DMS53 treated with DMSO at 0.1 percent for 48 hours (cell line): ENCODE results near the gene NOM1.
"Not testable (repeated sequence)": the region's sequence is repeated elsewhere in the genome, so short reads cannot be mapped to it uniquely, and the experiment has no call there.

ENCODE experiments used
- DNase-seq: peaks from one replicate; lab custom pipeline; 2025; ENCODE audit not compliant: unreplicated experiment; lab: John Stamatoyannopoulos, UW

The NOM1 gene

GRCh38 chr7:156949541-156950380 lies at the start of gene NOM1:
Gene NOM1, plus strand, starts transcription at chr7:156949712. Its CDS starts 26 bp downstream, at chr7:156949738.
- peak; percentile 79 for DNase-seq

GRCh38 chr7:156900093-156900492 lies 49.4 kb upstream of the NOM1 start:
- DNase-seq: not testable (repeated sequence)

- peak; percentile 23 for DNase-seq
Measured at GRCh38 chr7:156903232-156903909, 46.1 kb upstream of the NOM1 start.

GRCh38 chr7:156906200-156906649 lies 43.3 kb upstream of the NOM1 start:
- DNase-seq: no peak

GRCh38 chr7:156907656-156908055 lies 41.9 kb upstream of the NOM1 start:
- DNase-seq: no peak

GRCh38 chr7:156909574-156910252 lies 39.8 kb upstream of the NOM1 start:
- not testable (repeated sequence) for DNase-seq

GRCh38 chr7:156918635-156919034 lies 30.9 kb upstream of the NOM1 start:
- no peak for DNase-seq

- DNase-seq: no peak
Measured at GRCh38 chr7:156919132-156919713, 30.3 kb upstream of the NOM1 start.

- no peak for DNase-seq
Measured at GRCh38 chr7:156920076-156920475, 29.4 kb upstream of the NOM1 start.

GRCh38 chr7:156920487-156921373 lies 28.8 kb upstream of the NOM1 start:
- DNase-seq: not testable (repeated sequence)

- DNase-seq: not testable (repeated sequence)
Measured at GRCh38 chr7:156922304-156922703, 27.2 kb upstream of the NOM1 start.

- DNase-seq: not testable (repeated sequence)
Measured at GRCh38 chr7:156925821-156926220, 23.7 kb upstream of the NOM1 start.

- no peak for DNase-seq
Measured at GRCh38 chr7:156927571-156928405, 21.7 kb upstream of the NOM1 start.

- DNase-seq: no peak
Measured at GRCh38 chr7:156928406-156928747, 21.1 kb upstream of the NOM1 start.

GRCh38 chr7:156929789-156930539 lies 19.5 kb upstream of the NOM1 start:
- no peak for DNase-seq

- DNase-seq: peak; percentile 11
Measured at GRCh38 chr7:156932006-156932405, 17.5 kb upstream of the NOM1 start.

- no peak for DNase-seq
Measured at GRCh38 chr7:156935250-156935649, 14.3 kb upstream of the NOM1 start.

- DNase-seq: not testable (repeated sequence)
Measured at GRCh38 chr7:156936766-156937165, 12.7 kb upstream of the NOM1 start.
